NCI-H2107 treated with DMSO at 0.1 percent for 48 hours (cell line): Measurements from ENCODE around the gene ATP6V0B.
A peak's percentile ranks its signal among the peaks of the same experiment; 100 is the strongest.

Experiments used
- DNase-seq: peaks from one replicate; lab custom pipeline; 2025; ENCODE audit not compliant: unreplicated experiment; lab: John Stamatoyannopoulos, UW

The ATP6V0B gene

GRCh38 chr1:43945674-43946235 lies 29.0 kb upstream of the ATP6V0B start:
- DNase-seq = peak; percentile 19

GRCh38 chr1:43946236-43947060 lies 28.3 kb upstream of the ATP6V0B start, which contains the start of gene IPO13:
TSS of gene IPO13 (plus strand) at chr1:43946950. CDS start at chr1:43947601, 651 bp downstream.
- DNase-seq = peak; percentile 94

- DNase-seq = no peak
Measured at GRCh38 chr1:43947061-43947873, 27.5 kb upstream of the ATP6V0B start.

- no peak for DNase-seq
Measured at GRCh38 chr1:43947874-43948437, 26.8 kb upstream of the ATP6V0B start.

- DNase-seq = no peak
Measured at GRCh38 chr1:43949678-43950077, 25.1 kb upstream of the ATP6V0B start.

- no peak for DNase-seq
Measured at GRCh38 chr1:43951021-43951985, 23.5 kb upstream of the ATP6V0B start.

GRCh38 chr1:43952731-43953346 lies 21.9 kb upstream of the ATP6V0B start:
- peak; percentile 96 for DNase-seq

GRCh38 chr1:43953361-43953760 lies 21.4 kb upstream of the ATP6V0B start:
- no peak for DNase-seq

GRCh38 chr1:43954036-43954435 lies 20.7 kb upstream of the ATP6V0B start:
- no peak for DNase-seq

- DNase-seq = no peak
Measured at GRCh38 chr1:43956234-43956633, 18.5 kb upstream of the ATP6V0B start.

GRCh38 chr1:43957407-43958040 lies 17.2 kb upstream of the ATP6V0B start:
- no peak for DNase-seq

- no peak for DNase-seq
Measured at GRCh38 chr1:43958351-43959255, 16.2 kb upstream of the ATP6V0B start.

GRCh38 chr1:43960798-43961197 lies 14.0 kb upstream of the ATP6V0B start:
- DNase-seq = no peak

GRCh38 chr1:43961692-43962091 lies 13.1 kb upstream of the ATP6V0B start:
- DNase-seq = no peak

GRCh38 chr1:43962324-43962723 lies 12.4 kb upstream of the ATP6V0B start:
- DNase-seq = no peak

- DNase-seq = no peak
Measured at GRCh38 chr1:43963006-43963405, 11.8 kb upstream of the ATP6V0B start.

GRCh38 chr1:43963890-43964289 lies 10.9 kb upstream of the ATP6V0B start:
- no peak for DNase-seq

GRCh38 chr1:43965316-43965715 lies 9.4 kb upstream of the ATP6V0B start:
- no peak for DNase-seq
